HG02973 (cell line): Measurements from ENCODE around the gene TANC1.

Source experiments
- ATAC-seq: cut with Tn5 transposase; IDR thresholded peaks from one replicate; pipeline ENCODE4 v1.9.1; 2021; ENCODE audit warnings: moderate library complexity; ENCODE audit not compliant: unreplicated experiment

Gene TANC1

DNA sequence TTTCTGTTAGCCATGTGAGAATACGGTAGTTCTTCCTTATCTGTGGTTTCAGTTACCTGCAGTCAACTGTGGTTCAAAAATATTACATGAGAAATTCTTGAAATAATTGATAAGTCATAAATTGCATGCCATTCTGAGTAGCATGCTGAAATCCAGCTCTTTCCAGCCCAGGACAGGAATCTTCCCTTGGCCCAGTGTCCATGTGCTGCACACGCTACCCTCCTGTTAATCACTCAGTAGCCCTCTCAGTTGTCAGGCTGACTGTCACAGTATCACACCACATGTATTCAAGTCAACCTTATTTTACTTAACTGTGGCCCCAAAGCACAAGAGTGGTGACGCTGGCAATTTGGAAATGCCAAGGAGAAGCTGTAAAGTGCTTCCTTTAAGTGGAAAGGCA lies 141.1 kb downstream of the TANC1 start:
- ATAC-seq, result no peak

DNA sequence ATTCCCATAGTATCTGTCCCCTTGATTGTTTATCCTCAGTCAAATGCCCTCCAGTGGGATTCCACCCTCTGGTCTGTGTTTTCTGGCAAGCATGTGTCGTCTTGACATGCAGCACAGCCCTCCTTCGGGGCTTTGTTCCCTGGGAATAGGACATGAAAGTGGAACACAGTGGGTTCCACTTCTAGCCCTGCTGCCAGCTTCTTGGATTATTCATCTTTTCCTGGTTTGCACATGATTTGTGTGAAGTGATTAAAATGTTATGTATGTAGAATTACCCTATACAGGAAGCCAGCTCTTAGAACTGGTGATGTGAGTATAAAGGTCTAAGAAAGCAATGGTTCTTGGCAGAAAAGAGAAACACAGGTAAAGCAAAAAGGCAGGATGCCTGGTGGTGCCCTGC lies 142.3 kb downstream of the TANC1 start:
- no peak for ATAC-seq

DNA sequence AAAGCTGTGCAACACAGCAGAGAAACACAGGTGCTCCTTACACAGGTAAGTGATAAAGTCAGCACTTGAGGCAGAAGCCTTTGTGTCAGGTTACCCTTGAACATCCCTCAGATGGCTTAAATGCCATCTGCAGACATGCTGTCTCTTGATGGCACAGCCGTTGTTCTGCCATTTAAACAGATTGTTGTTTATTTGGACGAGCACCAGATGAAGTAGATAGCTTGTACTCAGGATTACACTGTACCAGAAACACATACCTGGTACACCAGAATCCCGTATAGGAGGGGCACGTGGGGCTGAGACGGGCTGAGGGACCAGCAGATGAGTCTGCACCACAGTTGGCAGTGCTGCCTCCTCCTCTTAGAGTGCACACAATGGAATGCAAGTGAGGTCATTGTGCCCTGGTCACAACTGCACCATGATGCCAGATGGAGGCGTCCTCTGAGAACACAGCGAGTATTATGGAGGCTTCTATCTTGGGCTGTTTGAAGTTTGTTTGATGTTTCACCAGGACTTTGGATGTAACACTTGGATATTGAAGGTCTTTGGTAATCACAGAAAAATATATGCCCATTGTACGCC lies 143.0 kb downstream of the TANC1 start:
- no peak for ATAC-seq

DNA sequence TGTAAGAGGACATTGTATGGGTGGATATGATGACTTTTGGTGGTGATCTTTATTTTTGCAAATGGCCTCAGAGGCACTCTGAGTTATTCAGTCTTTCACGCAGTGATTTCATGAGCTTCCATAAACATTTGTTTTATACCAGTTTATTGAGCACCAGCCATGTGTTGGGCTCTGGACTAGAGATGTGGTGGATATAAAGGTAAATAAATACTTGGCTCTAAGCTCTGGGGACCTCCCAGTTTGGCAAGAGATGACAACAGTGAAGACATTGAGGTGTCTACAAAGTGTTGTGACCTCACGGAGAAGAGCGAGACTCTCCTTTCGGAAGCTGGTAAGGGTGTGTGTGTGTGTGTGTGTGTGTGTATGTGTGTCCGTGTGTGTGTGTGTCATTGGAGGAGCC lies 146.4 kb downstream of the TANC1 start:
- ATAC-seq, result no peak

DNA sequence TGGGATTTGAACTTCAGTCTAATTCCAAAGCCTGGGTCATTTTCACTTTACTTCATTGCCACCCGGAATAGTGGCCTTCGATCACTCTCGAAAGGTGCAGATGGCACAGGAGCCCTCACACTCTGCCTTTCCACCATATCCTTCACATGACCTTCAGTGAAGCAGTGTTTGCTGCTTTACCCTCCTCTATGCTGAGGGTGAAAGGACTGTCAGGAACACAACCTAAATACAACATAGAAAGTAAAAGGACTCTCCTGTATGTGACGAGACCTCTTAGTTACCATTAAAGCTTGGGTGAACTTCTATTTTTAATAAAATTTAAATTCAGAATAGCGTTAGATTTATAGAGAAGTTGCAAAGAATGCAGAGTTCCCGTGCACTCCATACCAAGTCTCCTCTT lies 148.5 kb downstream of the TANC1 start:
- no peak for ATAC-seq

DNA sequence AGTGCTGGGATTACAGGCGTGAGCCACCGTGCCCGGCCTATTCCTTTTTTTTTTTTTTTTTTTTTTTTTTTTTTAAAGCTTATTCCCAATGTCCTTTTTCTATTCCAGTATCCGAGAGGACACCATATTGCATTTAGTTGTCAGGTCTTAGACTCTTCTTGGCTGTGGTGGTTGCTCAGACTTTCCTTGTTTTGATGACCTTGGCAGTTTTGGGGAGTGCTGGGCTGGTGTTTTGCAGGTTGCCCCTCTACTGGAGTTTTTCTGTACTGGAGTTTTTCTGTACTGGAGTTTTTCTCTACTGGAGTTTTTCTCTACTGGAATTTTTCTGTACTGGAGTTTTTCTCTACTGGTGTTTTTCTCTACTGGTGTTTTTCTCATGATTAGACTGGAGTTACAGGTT lies 149.2 kb downstream of the TANC1 start:
- no peak for ATAC-seq

DNA sequence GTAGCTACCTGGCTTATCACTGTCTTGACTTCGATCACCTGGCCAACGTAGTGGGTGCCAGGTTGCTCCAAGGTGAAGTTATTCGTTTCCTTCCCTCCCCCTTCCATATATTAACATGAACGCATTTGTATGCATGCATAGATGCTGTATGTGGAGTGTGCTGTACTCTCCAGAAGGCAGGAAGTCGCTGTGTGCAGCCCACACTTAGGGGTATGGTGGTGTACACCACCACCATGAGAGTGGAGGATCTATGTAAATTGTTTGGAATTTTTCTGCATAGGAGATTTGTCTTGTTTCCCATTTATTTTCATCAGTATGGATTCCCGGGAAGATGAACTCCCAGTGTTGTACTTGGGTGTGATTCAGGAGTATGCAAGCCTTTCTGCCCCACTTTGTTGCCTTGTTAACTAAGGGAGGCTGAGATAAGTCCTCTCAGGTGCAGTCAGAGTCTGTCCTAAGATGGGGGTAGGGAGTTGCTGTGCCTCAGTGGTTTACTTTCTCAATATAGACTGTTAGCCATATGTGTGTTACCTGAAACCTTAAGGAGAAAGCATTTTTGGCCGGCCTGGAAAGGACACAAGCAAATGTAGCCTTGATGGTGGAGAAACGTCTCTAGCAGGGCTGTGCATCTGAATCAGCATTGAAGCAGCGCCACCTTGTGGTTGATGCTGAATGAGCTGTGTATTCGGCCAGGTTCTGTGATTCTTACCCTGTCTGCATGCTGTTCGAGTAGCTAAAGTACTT lies 149.8 kb downstream of the TANC1 start:
- peak; percentile 74 for ATAC-seq

DNA sequence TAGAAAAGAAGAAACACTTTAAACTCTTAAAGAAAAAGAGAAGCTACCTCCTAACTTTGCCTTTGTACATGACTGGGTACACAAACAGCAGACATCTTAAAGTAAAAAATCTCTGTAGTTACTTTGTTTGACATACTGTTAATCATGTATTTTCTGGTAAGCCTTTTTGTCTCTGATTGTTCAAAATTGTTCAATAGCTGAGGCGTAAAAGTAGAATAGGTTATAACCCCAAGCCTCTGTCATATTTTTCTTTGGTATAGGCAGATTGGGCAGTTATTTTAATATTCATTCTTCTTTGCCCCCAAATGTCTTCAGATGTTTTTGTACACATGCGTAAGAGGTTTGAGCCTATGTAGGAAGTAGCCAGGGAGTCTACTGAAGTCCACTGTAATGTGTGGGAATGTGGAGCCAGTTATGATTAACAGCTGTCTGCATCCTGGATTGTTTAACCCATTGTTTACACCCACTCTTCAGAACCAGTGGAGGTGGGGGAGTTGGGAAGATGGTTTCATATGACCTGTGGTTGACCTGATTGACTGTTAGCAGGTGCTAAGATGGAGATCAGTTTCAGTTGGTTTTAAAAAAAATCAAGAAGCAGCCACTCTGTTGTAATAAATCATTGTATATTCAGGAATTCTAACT lies 150.5 kb downstream of the TANC1 start:
- no peak for ATAC-seq

DNA sequence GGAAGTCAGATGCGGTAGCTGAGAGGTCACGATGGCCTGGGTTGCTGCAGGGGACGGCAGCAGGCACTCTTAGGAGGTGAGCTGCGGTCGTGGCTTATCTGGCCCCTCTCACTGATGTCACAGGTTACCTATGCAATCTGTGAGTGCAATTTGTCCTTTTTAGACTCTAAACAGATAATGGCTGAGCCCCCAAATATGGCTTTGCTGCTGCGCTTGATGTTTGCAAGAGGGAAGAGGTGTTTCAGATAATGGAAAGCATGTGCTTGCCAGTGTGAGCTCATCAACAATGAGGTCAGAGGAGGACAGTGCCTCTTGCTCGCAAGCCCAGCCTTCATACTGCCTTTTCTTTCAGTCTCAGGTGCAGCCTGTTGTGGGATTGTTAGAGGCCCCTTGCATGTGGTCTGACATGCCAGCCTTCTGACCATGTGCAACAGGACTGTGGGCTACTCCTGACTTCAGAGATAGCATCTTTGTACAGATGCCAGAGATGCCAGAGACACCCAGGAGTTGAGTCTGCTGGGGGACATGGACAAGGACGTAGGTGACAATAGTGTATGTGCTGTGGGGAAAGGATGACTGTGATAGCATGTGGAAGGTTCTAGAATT lies 151.3 kb downstream of the TANC1 start:
- ATAC-seq, result no peak

DNA sequence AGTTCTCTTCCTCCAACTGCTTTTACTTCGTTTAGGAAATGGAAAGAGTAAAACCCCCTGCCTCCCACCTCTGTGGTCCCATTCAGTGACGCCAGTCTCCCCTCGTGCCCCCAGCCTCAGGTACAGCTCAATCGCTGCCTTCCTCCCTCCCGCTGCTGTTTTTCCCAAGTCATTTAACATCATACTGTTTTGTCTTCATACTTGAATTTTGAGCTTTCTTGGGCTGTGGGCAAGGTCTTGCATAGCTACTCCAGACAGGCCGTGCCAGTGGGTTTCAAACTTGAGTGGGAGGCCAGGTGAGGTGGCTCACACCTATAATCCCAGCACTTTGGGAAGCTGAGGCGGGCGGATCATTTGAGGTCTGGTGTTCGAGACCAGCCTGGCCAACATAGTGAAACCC lies 155.3 kb downstream of the TANC1 start:
- ATAC-seq, result no peak

DNA sequence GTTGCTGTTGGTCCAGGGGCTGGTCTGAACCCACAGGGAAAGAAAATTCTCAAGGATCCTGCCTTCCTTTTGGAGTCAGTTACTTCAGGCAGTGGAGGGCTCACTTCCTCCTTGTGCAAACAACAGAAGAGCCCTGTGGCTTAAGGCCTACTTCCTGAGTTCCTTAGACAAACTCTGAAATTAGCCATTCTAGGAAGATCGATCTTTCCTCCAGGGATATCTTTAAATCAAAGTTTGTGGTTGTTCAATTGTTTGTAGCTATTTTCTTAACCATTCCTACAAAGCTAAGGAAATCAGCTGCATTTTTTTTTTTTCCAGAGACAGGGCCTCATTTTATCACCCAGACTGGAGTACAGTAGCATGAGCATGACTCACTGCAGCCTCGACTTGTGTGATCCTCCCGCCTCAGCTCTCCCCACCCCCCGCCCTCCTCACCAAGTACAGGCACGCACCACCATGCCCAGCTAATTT lies 156.0 kb downstream of the TANC1 start:
- no peak for ATAC-seq

DNA sequence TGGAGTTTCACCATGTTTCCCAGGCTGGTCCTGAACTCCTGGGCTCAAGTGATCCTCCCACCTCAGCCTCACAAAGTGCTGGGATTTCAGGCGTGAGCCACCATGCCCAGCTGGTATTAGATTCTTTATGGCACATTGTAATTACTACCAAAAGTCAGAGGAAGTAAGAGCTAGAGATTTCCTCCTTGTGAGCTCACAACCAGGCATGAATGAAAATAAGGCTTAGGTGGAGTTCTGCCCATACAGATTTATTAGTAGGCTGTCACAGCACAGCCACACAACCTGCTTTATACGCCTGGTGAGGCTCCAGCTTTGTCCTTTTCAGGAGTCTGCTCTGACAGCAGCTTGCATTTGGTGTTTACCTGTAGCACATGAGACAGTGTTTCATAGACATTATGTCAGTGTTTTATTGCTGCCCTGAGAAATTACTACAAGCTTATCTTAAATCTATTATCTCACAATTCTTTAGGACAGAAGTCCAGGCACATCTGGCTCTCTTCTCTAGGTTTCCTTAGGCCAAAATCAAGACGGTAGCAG lies 156.6 kb downstream of the TANC1 start:
- no peak for ATAC-seq

DNA sequence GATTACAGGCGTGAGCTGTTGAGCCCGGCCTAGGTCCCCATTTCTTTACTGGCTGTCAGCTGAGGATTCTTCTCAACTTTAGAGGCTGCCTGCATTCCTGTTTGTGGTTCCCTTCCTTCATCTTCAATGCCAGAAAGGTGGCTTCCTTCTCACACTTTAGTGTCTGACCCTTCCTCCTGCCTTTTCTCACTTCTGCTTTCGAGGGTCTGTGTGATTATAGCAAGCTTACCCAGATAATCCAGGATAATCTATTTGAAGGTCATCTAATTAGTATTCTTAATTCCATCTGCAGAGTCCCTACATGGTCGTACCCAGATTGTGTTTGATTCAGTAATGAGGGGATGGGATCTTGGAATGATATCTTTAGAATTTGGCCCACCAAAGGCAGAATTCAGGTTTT lies 157.4 kb downstream of the TANC1 start:
- ATAC-seq, result no peak

DNA sequence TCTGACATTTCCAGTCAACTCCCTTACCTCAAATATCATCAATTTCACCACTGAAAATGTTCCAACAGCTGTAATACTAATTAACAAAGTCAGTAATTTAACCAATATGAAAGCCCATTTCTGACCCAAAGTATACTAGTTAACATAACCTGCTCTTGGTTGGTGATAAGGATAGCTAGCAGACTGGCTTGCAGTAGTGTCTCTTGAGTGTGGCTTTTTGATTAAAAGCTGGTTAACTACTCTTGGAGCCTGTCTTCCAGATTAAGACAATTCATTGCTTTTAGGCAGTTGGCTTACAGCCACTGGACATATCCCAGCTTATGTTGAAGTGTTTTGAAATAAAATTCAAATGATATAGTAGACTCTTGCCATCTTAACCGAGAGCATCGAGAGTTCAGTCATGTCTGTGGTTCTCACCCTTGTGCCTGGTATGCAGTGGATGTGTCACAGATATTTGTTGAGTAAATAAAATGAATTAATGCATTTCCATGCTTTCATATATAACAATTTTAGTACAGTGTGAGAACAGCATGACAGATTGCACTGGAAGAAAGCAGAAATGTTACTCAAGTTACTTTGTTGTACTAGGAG lies 158.1 kb downstream of the TANC1 start:
- ATAC-seq, result no peak

DNA sequence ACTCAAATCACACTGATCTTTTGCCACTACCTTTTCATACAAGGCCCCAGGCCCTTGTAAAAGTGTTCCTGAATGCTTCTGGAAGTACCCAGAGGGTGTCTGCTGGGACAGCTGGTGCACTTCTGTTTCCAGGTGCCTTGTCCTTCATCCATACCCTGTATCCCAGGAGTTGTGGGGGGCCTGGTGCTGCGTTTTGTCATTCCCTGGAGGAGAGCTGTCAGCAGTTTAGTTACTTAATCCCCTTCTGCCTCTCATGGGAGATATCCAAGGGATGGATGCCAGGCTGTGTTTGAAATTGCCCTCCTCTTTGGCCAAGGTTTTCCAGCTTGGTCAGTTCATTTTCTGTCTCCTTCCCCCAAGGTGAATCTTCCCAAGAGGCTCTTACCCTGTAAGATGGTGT lies 159.8 kb downstream of the TANC1 start:
- no peak for ATAC-seq

DNA sequence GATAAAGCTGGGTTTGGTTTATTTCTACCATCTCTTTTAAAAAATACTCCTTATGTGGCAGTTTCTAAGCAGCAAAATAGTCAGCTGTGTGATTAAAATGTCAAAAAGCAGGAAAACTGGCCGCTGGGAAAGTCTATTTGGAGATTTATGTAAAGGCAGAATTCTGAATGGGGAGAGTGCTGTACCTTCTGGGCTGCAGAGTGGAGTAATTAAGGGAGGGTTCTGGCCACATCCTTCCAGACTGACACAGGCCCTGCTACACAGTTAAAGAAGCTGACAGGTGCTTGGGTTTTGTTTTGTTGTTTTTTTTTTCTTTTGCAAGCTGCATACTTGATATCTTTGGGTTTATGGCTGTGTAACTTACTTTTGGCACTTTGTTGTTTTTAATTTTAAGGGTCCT lies 160.8 kb downstream of the TANC1 start:
- ATAC-seq, result no peak

DNA sequence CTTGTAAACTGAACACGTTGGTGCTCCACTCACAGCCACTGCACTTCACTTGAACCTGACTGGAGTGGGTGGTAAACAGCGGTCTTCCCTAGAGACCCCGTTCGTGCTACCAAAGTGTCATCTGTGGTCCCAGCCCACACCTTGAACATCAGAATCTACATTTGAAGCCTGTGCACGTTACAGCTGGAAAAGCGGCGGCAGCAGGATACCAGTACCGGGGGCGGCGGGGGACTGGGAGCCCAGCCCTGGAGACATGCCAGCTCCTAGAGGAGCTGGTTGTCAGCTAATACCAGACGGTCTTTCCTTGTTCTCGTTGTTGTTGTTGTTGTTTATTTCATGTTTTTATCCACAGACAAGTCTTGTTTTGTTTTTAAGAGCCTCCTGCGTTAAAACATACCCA lies 161.4 kb downstream of the TANC1 start:
- no peak for ATAC-seq

DNA sequence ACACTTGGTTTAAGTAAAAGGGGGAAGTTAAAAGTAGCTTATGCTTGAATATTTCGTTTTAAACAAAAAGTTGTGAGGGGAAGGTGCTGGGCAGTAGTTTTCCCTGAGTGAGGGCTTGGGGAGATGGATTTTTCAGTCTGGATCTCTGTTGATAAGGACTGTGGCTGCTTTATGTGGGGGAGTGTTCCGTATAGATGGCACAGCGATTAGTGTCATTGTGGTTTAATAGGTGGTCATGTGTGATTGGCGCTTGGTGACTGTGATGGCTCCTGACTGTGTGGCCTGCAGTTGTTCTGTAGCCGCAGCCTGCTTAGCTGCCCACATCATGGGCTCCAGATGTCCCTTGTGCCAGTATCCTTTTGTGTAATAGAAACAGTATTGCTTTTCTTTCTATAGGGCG lies 161.9 kb downstream of the TANC1 start:
- ATAC-seq, result no peak

DNA sequence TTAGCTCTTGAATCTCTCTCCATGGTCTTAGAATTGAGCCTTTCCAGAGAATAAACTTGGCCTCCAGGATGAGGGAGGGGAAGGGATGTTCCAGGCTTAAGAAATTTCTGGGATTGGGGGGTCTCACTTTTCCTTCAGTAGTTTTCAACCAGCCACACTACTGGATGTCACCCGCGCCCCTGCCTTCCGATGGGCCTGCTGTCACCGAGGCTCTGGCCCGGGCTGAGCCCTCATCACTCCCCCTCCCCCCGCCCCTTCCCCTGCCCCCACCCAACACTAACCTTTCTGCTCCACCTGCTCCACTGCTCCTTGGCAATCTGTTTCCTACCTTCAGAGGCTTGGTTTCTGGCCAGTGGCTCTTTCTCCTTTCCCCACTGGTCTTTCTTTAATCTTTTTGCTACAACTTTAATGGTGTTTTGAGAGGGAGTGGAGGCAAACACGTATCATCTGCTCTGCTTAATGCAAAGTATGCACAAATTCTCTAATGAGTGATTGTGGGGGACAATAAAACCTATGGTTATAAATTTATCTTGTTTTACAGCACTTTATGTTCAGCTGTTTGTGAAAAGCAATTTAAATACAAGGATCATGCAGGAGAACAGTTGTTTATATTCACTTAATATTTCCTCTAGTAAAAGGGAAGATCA lies 162.9 kb downstream of the TANC1 start:
- no peak for ATAC-seq

DNA sequence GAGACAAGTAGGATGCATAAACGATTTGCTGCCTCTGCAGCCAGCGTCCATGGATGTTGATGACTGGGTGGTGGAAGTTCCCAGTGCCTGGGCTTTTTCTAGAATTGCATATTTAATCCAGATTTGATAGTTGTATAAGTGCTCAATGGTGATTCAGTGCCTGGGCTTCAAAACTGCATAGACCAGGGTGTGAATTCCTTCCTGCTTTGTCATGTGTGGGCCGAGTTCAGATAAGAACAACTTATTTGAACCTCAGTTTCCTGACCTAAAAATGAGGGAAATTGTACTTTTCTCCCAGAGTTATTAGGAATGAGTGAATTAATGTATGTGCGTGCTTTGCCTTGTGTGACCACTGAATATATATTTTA lies 163.5 kb downstream of the TANC1 start:
- ATAC-seq, result no peak

DNA sequence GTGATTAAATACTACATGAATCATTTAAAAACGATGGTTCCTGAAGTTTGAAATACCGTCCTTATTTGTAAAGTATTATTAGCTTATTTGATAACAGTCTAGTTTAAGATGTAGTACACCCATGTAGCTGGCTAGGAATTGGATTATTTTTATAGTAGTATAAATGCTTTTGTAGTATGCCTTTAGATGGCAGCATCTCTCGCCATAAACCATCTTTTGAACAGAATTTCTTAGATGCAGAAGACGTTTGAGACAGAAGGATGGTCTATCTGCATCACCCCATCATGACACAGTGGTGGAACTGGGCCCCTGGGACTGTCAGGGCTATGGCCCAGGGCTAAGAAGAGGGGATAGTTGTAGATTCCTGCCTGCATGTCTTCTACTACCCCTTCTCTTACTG lies 165.4 kb downstream of the TANC1 start:
- ATAC-seq, result no peak
